Measurements from ENCODE around the gene HOXD8. TPM values are rescaled to one million over a fixed set of nuclear protein-coding genes. Genes with fewer than 3 reads are reported as not detected.

Gene HOXD8
- total and polyA plus RNA-seq, 2 of the 8 experiments (the other 6 are each of a cell fraction or from before 2014, with no cell fraction given) = not detected

GRCh38 chr2:176098366-176099158, 30.9 kb upstream of the HOXD8 start (continued):
- TF ChIP-seq RNF2 (IDR thresholded peaks at IDR 0.05; ENCODE audit: borderline replicate concordance, low read depth, low read length, missing control alignments, poor library complexity, severe bottlenecking) (peak; percentile 71), GABPA (IDR thresholded peaks at IDR 0.05; ENCODE audit: borderline replicate concordance, insufficient read depth, low read length) (no peak), NANOG (IDR thresholded peaks at IDR 0.05; ENCODE audit: insufficient read depth, low read depth, low read length, poor library complexity, severe bottlenecking) (no peak), PHF8 (conservative IDR thresholded peaks at IDR 0.05; ENCODE audit: low read depth, low read length) (no peak), POLR2A (IDR thresholded peaks at IDR 0.05; ENCODE audit: control extremely low read depth in 1 of 2, low read depth in 2 of 2, low read length in 2 of 2) (no peak), SIN3A (conservative IDR thresholded peaks at IDR 0.05 in 1 of 2, IDR thresholded peaks at IDR 0.05 in 1 of 2; ENCODE audit: low read depth in 1 of 2, low read length in 2 of 2) (no peak), HDAC6 (IDR thresholded peaks at IDR 0.05; ENCODE audit: low read depth, low read length) (no peak), YY1 (IDR thresholded peaks at IDR 0.05; ENCODE audit: low read depth, low read length) (no peak), RXRA (IDR thresholded peaks at IDR 0.05; ENCODE audit: insufficient read depth, low read depth, low read length) (no peak), RFX5 (IDR thresholded peaks at IDR 0.05; ENCODE audit: borderline replicate concordance, low read depth, low read length) (no peak), KDM1A (IDR thresholded peaks at IDR 0.05; ENCODE audit: borderline replicate concordance, low read length) (no peak), SP1 (IDR thresholded peaks at IDR 0.05; ENCODE audit: low read depth, low read length) (no peak), BACH1 (IDR thresholded peaks at IDR 0.05; ENCODE audit: low read length) (no peak), E2F6 (IDR thresholded peaks at IDR 0.05) (no peak), GTF2F1 (IDR thresholded peaks at IDR 0.05; ENCODE audit: borderline replicate concordance, low read depth, low read length) (no peak), POLR2AphosphoS5 (IDR thresholded peaks at IDR 0.05; ENCODE audit: low read depth, low read length) (no peak), EZH2 (IDR thresholded peaks at IDR 0.05; ENCODE audit: low read depth, low read length, severe bottlenecking) (peak; percentile 0), SP2 (IDR thresholded peaks at IDR 0.05; ENCODE audit: low read length) (no peak), CTBP2 (IDR thresholded peaks at IDR 0.05; ENCODE audit: borderline replicate concordance, insufficient read depth, insufficient read length, low read length) (peak; percentile 79), NRF1 (IDR thresholded peaks at IDR 0.05; ENCODE audit: low read depth, low read length) (no peak), SRF (IDR thresholded peaks at IDR 0.05; ENCODE audit: low read depth, low read length) (no peak), JUND (IDR thresholded peaks at IDR 0.05; ENCODE audit: low read length) (no peak)
